Uterus (tissue), 2 donors: ENCODE results near the gene MCAT.

Experiments
- POLR2A ChIP-seq, 2 donors: fragments of 450-650 bp; IDR thresholded peaks; one replicate each; pipeline ENCODE4 v1.6.1; 2016; ENCODE audit warnings: antibody characterized with exemption in 2 of 2, mild to moderate bottlenecking in 1 of 2, moderate library complexity in 1 of 2
- TF ChIP-seq, protein P1 (sequence below), 4 experiments: fragments of 200-600 bp in 2 of 4; fragments of 450-650 bp in 2 of 4; sonication (generic) in 2 of 4; IDR thresholded peaks; one replicate each; pipeline ENCODE4 v1.5.1; 2016 to 2019; ENCODE audit warnings: antibody characterized with exemption in 4 of 4, mild to moderate bottlenecking in 2 of 4, moderate library complexity in 1 of 4

DNA sequence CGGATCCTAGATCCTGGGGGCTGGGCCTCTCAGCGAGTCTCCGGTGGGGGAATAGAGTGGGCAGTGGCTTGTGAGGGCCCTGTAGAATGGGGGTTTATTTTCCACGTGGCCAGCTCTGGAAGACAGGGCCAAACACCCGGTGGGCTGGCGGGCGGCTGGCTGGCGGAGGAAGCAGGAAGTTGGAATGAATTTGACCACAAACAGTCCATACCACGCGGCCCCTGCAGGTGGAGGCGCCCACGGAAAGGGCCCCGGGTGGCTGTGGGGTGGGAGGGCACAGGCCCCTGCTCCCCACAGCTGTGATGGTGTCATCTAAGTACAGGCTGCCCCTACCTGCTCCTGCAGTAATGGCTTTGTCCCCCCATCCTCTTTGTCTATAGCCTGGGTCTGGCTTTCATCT is 15.1 kb downstream of the MCAT start:
- TF ChIP-seq, protein P1, sequence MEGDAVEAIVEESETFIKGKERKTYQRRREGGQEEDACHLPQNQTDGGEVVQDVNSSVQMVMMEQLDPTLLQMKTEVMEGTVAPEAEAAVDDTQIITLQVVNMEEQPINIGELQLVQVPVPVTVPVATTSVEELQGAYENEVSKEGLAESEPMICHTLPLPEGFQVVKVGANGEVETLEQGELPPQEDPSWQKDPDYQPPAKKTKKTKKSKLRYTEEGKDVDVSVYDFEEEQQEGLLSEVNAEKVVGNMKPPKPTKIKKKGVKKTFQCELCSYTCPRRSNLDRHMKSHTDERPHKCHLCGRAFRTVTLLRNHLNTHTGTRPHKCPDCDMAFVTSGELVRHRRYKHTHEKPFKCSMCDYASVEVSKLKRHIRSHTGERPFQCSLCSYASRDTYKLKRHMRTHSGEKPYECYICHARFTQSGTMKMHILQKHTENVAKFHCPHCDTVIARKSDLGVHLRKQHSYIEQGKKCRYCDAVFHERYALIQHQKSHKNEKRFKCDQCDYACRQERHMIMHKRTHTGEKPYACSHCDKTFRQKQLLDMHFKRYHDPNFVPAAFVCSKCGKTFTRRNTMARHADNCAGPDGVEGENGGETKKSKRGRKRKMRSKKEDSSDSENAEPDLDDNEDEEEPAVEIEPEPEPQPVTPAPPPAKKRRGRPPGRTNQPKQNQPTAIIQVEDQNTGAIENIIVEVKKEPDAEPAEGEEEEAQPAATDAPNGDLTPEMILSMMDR (IDR thresholded peaks at IDR 0.05), result no peak
- no peak for TF ChIP-seq POLR2A (IDR thresholded peaks at IDR 0.05)
